ENCODE measurements around the gene OR2AG2. TPM values are rescaled to one million over a fixed set of nuclear protein-coding genes. Genes with fewer than 3 reads are reported as not detected.
A peak's percentile ranks its signal among the peaks of the same experiment; 100 is the strongest.
"Not testable (repeated sequence)": the region's sequence is repeated elsewhere in the genome, so short reads cannot be mapped to it uniquely, and the experiment has no call there.

OR2AG2 gene, protein sequence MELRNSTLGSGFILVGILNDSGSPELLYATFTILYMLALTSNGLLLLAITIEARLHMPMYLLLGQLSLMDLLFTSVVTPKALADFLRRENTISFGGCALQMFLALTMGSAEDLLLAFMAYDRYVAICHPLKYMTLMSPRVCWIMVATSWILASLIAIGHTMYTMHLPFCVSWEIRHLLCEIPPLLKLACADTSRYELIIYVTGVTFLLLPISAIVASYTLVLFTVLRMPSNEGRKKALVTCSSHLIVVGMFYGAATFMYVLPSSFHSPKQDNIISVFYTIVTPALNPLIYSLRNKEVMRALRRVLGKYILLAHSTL
- under 1 TPM in 1 of 2 donors, not detected in 1; 0.47 TPM for total RNA-seq

DNA sequence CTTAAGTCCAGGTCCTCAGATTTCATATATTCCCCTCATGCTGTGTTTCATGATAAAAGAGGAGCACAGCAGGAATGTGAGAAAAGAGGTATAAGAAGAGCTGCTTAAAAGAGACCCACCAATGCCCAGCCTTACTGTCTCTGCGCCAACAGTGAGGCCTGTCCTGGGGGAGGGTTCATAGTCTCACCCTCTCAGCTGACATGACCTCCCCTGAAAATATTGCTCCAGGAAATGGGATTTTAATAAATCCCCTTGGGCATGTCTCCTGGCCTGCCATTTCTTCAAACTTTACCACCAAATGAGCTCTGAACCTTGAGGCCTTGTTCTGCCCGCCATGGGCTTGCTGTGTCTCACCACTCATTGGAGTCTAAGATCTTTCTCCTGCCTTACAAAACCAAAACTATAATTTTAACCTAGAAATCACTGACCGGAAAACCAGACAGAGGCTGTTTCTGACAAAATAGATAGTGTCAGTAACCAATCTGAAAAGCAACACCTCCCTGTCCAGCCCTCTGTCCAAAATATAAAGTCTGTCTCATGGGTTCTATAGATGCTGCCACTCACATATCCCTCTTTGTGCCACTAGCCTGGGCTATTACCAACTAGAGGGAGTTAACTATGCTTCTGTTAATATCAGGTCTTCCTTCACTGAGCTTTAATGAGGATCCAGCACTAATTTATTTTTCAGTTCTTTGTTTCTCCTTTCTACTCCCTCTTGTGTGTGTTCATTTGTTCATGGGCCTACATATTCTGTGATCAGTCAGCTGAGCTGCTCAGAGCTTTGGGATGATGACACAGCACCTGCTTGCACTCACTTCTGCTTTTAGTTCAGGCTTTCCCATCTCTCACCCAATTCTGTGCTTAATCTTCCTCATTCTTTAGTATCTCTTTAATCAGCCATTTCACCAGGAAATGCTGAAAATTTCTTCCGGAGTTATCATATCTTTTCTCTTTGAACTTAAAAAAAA lies at the start of gene OR2AG2:
Gene OR2AG2, minus strand, starts transcription at position 51 of the 968 bp plus-strand sequence. CDS start 3,019 bp downstream, outside the sequence.
- TF ChIP-seq, protein P1, sequence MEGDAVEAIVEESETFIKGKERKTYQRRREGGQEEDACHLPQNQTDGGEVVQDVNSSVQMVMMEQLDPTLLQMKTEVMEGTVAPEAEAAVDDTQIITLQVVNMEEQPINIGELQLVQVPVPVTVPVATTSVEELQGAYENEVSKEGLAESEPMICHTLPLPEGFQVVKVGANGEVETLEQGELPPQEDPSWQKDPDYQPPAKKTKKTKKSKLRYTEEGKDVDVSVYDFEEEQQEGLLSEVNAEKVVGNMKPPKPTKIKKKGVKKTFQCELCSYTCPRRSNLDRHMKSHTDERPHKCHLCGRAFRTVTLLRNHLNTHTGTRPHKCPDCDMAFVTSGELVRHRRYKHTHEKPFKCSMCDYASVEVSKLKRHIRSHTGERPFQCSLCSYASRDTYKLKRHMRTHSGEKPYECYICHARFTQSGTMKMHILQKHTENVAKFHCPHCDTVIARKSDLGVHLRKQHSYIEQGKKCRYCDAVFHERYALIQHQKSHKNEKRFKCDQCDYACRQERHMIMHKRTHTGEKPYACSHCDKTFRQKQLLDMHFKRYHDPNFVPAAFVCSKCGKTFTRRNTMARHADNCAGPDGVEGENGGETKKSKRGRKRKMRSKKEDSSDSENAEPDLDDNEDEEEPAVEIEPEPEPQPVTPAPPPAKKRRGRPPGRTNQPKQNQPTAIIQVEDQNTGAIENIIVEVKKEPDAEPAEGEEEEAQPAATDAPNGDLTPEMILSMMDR (IDR thresholded peaks at IDR 0.05): no peak
- H3K27ac ChIP-seq: no peak within 1 kb of the TSS
- no peak within 1 kb of the TSS for H3K4me3 ChIP-seq
- H3K27me3 ChIP-seq: no peaks in the 10 kb centered on the region
- no peak for DNase-seq
- no peak within 1 kb of the TSS for H3K9ac ChIP-seq (ENCODE audit: low read depth in 2 of 2, low read length in 2 of 2)
- intact Hi-C loops (cut with DNase I): no loop called here
- no peaks in the 10 kb centered on the region for H3K4me1 ChIP-seq
- H3K36me3 ChIP-seq: no peaks in the 10 kb centered on the region
- no peaks in the 10 kb centered on the region for H3K9me3 ChIP-seq

DNA sequence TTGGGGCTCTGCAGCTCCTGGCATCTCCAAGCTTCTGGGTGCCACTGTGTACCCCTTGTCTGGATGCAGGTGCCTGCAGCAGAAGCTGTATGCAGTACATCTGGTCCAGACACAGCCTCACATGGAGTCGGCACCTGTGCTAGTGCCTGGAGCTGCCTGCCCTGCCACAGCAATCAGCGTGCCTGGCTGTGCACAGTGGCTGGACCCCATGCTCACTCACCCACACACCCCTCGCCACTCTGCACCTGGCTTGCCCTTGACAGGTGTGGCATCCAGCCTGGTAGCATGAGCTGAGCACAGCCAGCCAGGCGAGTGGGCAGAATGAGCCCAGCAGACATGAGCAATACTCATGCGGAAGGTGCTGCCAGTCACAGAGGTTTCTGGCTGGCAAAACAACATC lies 47.2 kb upstream of the OR2AG2 start:
- Histone ChIP-seq H3K36me3 (no peaks in the 10 kb centered on the region), H3K9me3 (no peaks in the 10 kb centered on the region), H3K27me3 (no peaks in the 10 kb centered on the region), H3K4me3 (no peak overlapping the region), H3K9ac (ENCODE audit: low read depth in 2 of 2, low read length in 2 of 2) (no peak overlapping the region), H3K27ac (no peak overlapping the region), H3K4me1 (no peaks in the 10 kb centered on the region)
- TF ChIP-seq, protein P1 (IDR thresholded peaks at IDR 0.05): no peak
- intact Hi-C loops (cut with DNase I): no loop called here
- no peak for DNase-seq

DNA sequence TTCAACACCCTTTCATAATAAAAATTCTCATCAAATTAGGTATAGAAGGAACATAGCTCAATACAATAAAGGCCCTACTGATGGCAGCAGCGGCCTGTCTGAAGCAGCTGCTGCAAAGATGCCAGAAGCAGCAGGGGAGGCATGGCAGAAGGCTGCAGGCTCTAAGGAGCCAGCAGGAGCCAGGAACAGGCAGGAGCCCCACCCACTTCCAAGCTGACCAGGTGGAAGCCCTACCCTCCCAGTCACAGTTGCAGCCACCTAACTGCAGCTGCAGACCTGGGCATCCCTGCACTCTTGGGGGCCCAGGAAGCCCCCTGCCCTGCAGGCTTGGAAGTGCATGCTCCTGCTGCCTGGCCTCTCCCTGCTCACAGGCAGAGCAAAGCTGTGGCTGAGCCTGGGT lies 45.9 kb upstream of the OR2AG2 start:
- no peak for DNase-seq
- intact Hi-C loops (cut with DNase I): no loop called here
- Histone ChIP-seq H3K36me3 (no peaks in the 10 kb centered on the region), H3K27ac (no peak overlapping the region), H3K4me1 (no peaks in the 10 kb centered on the region), H3K4me3 (no peak overlapping the region), H3K9me3 (no peaks in the 10 kb centered on the region), H3K27me3 (no peaks in the 10 kb centered on the region), H3K9ac (ENCODE audit: low read depth in 2 of 2, low read length in 2 of 2) (no peak overlapping the region)
- TF ChIP-seq, protein P1 (IDR thresholded peaks at IDR 0.05): no peak

DNA sequence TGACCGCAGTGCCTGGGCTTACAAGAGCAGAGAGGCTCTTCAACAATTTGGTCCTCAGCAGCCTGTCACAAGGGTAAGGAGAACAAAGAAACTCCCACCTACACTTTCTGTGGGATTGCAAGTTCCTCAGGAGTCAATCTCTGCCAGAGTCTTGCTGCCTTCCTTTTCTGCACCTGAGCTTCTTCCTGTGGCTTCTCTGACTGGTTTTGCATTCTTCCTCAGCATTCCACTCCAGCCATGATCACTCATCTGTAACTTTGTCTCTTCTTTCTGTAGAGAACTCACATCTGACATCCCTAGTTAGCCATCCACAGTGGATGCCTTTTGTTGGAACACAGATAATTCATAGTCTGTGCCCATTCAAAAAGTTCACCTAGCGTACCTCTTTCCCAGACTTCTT lies 41.9 kb upstream of the OR2AG2 start:
- Histone ChIP-seq H3K9me3 (no peaks in the 10 kb centered on the region), H3K36me3 (no peaks in the 10 kb centered on the region), H3K4me1 (no peaks in the 10 kb centered on the region), H3K27me3 (no peaks in the 10 kb centered on the region), H3K27ac (no peak overlapping the region), H3K4me3 (no peak overlapping the region), H3K9ac (ENCODE audit: low read depth in 2 of 2, low read length in 2 of 2) (no peak overlapping the region)
- intact Hi-C loops (cut with DNase I): no loop called here
- no peak for DNase-seq
- TF ChIP-seq, protein P1 (IDR thresholded peaks at IDR 0.05): no peak

DNA sequence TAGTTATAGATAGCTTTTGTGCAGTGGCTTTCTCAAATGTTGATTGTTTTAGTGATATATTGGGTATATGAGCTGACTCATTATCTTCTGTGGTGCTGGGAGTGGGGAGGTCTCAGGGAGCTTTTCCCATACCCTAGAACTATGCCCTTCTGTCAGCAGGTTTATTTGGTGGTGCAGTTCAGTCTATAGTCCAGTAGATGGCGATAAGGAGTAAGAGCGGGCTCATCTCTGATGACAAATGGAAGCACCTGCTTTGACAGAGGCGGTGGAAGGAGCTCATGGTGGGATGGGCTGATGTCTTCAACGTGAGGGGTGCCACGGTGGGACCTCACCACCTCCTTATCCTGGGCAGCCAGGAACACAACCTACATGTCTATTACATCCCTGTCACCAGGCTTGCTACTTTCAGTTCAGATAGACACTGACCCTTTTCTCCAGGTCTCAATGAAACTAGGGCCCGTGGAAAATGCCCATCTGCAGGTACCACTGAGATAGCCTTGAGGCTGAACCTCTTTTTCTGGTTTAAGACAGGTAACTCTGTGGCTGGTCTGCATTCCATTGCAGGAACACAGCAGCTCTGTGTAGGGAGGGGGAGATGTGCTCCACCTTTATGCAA lies 40.7 kb upstream of the OR2AG2 start:
- TF ChIP-seq, protein P1 (IDR thresholded peaks at IDR 0.05): peak; percentile 81
- Histone ChIP-seq H3K9me3 (no peaks in the 10 kb centered on the region), H3K27me3 (no peaks in the 10 kb centered on the region), H3K4me1 (no peaks in the 10 kb centered on the region), H3K9ac (ENCODE audit: low read depth in 2 of 2, low read length in 2 of 2) (no peak overlapping the region), H3K4me3 (no peak overlapping the region), H3K36me3 (no peaks in the 10 kb centered on the region), H3K27ac (no peak overlapping the region)
- intact Hi-C loops (cut with DNase I): no loop called here
- peak; percentile 29 for DNase-seq

DNA sequence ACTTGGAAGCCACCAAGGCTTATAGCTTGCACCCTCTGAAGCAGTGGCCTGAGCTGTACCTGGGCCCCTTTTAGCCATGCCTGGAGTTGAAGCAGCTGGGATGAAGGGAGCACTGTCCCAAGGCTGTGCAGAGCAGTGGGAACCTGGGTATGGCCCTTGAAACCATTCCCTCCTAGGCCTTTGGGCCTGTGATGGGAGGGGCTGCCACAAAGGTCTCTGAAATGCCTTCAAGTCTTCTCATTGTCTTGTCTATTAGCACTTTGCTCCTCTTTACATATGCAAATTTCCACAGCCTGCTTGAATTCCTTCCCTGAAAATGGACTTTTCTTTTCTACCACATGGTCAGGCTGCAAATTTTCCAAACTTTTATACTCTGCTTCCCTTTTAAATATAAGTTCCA lies 29.3 kb upstream of the OR2AG2 start:
- H3K27me3 ChIP-seq; H3K9ac ChIP-seq (ENCODE audit: low read depth in 2 of 2, low read length in 2 of 2); H3K27ac ChIP-seq; H3K36me3 ChIP-seq; H3K9me3 ChIP-seq; H3K4me1 ChIP-seq; DNase-seq; H3K4me3 ChIP-seq; intact Hi-C loops (cut with DNase I): not testable (repeated sequence)
